Measurements from ENCODE around the gene CD58.
A peak's percentile ranks its signal among the peaks of the same experiment; 100 is the strongest.
"Not testable (repeated sequence)": the region's sequence is repeated elsewhere in the genome, so short reads cannot be mapped to it uniquely, and the experiment has no call there.

The CD58 gene, protein sequence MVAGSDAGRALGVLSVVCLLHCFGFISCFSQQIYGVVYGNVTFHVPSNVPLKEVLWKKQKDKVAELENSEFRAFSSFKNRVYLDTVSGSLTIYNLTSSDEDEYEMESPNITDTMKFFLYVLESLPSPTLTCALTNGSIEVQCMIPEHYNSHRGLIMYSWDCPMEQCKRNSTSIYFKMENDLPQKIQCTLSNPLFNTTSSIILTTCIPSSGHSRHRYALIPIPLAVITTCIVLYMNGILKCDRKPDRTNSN

DNA sequence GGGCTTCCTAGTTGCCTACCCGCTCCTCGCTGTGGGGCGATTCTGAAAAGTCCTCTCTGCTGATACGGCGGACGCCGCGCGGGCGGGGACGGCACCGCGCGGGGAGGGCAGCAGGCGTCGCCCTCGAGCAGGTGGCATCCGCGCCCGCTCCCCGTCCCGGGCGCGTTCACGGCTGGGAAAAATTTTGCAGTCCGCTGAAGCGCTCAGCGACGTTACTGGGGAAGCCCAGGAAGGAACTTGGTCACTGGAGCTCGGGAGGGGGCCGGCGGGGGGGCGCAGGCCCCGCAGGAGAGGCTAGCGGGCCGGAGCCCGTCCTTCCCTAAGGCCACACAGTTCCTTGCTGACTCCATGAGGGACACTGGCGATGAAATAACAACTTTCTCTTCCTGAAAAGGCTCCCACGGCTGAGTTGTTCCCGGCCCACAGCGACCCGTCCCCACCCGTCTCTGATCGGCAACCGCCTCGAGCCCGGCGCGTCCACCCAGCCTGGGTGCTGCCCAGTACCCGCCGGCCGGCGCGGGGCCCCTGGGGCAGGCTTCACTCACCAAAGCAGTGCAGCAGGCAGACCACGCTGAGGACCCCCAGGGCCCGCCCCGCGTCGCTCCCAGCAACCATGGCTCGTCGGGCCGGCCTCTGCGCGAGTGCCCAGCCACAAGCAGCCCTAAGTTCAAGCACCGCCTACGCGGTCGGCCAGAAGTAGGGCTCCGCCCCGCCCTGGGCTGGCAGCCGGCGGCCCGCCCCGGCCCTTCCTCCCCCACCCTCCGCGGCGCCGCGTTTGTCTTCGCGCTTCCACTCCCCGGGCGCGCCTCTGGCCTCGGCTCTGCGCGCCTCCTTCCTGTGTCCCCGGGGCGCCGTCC lies at the start of gene CD58:
TSS of gene CD58 (minus strand) at position 669 of the 857 bp plus-strand sequence. CDS start at position 615, 54 bp downstream.
- peak; percentile 70 for DNase-seq (ENCODE audit: low read depth)

- not testable (repeated sequence) for DNase-seq (ENCODE audit: low read depth)
Observed at GRCh38 chr1:116620392-116620791, 49.6 kb upstream of the CD58 start.

DNA sequence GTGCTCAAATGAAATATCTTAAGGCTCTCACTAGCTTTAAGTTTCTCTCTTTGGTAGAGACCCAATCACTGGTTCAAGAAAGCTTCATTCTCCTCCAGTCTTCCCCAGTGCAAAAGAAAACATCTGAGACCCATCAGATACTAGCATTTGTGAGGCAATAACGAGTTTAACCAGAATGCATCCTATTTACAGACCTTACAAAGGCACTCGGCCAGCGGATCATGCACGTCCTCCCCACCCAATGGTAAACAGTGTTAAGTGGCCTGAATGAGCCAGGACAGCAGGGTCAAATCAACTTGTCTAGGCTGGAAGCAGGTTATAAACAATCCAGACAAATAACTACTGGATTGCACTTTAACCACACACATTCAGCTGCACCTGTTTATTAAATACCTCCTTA lies 48.3 kb upstream of the CD58 start:
- not testable (repeated sequence) for DNase-seq (ENCODE audit: low read depth)

DNA sequence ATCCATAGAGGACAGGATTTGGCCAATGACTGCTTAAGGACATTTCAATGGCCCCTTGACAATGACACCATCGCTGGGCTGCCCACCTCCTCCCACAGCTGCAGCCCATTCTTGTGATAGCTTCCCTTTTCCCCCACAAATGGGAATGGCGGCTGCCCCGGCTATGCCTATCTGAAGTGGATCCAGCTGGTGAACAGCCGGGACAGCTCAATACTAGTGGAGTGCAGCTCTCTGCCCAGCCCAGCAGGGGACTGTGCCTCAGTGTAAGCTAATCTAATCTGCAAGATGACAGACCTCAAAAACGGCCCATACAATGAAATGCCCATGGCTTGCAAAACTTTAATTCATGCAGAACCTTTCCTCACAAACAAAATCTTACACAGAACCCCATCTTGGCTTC lies 47.0 kb upstream of the CD58 start:
- not testable (repeated sequence) for DNase-seq (ENCODE audit: low read depth)

- not testable (repeated sequence) for DNase-seq (ENCODE audit: low read depth)
Observed at GRCh38 chr1:116613825-116614224, 43.0 kb upstream of the CD58 start.

DNA sequence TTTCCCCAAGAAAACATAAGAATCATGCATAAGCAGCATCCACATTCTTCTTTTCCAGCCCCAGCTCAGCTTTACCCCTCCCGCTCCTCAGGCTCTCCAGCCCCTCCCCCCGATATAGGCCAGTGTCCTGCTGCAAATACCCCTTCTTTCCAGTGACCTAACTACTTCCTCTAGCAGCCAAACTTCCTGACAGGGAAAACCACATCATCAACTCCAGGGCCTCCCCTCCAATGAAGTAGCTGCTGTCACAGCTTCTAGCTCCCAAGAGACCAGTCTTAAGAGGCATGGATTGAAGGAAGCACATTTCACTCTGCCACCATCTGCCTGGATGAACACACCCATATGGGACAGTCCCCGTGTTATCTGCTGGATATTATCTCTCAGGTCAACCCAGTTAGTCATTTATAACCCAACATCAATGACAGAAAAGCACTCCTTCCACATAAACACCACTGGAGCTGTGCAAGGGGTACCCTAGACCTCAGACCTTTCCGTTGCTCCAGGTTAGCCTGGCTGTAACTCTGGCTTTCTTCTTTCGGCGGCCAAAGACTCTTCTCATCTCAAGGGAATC lies 39.1 kb upstream of the CD58 start:
- not testable (repeated sequence) for DNase-seq (ENCODE audit: low read depth)

DNA sequence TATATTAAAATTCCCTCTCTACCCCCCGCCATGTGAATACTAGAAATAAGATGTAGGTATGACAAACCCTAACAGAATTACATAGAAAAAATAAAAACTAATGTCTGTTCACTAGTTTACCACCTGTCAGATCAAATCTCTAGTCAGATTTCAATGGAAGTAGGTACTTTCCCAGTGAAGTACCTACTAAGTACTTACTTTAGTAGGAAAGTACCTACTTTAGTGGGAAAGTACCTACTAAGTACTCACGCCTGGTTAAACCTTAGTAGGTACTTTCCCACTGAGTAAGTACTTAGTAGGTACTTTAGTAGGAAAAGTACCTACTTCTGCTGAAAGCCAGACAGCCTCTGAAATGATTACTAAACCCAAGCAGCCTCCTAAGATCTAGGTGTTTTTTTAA lies 38.0 kb upstream of the CD58 start:
- not testable (repeated sequence) for DNase-seq (ENCODE audit: low read depth)

DNA sequence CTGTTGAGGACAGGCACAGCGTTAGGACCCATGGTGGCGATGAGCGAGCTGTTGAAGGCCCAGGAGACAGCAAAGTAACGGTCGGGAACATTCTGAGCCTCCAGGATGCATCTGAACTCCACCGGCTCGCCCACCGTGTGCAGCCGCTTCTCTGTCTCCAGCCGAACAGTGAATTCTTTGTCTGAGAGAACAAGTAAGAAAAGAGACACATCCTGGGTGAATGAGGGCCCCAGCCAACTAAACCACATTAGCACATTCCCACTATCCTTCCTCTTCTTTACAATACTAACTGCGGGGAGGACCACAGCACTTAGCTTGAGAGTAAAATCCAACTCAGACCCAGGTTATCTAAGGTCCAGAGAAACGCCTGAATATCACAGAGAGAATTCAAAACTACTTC lies 37.3 kb upstream of the CD58 start:
- DNase-seq (ENCODE audit: low read depth): not testable (repeated sequence)

DNA sequence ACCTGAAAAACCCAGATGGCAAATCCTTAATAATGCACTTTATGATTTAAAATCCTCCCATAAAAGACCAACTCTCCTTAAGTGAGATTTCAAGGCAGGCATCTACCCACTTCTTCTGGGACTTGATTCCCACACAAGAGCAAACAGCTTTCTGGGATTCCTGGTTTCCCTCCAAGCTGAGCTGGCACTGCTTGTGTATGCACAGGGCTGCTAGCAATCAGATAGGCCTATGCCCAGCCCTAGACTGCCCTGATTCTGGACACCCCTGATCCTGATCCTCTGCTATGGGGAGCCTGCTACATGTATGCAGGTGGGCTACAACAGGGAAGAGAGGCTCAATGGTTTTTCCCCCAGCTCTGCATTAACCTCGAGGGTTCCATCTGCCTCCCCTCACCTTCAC lies 36.6 kb upstream of the CD58 start:
- DNase-seq (ENCODE audit: low read depth): not testable (repeated sequence)

DNA sequence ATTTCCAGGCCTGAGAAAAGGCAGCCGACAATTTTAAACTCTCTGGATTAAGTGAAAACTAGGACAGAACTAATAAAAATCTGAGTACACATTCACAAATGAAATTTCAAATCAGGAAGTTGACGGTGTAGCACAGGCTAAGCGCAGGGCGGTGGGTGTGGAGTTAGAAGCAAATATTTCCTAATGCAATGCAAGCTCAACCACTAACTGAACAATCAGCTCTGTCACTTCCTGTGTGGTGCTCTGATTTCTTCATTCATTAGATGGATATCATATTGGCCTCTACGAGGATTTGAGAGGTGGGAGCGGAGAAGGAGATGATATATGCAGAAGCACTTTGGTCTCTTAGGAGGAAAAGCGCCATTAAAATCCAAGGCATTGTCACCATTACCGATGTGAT lies 35.2 kb upstream of the CD58 start:
- not testable (repeated sequence) for DNase-seq (ENCODE audit: low read depth)

GRCh38 chr1:116605315-116605714 lies 34.5 kb upstream of the CD58 start:
- no peak for DNase-seq (ENCODE audit: low read depth)

DNA sequence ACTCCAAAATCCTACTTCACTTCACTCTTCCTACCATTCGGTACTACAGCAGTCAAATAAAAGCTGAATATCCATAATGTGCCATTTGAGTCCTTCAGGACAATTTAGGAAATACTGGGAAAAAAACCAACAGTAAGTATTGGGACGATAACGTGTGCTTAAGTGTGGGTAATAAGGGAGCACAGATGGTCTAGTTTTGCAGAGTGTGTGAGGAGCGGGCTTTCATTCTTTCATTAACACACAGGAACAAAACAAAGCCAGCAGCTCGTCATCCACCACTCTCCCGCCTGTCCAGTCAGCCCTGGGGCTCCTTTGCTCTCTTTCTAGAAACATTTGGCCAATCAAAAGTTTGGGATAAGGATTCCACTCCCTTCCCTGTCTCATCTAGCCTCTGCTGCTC lies 33.6 kb upstream of the CD58 start:
- not testable (repeated sequence) for DNase-seq (ENCODE audit: low read depth)

DNA sequence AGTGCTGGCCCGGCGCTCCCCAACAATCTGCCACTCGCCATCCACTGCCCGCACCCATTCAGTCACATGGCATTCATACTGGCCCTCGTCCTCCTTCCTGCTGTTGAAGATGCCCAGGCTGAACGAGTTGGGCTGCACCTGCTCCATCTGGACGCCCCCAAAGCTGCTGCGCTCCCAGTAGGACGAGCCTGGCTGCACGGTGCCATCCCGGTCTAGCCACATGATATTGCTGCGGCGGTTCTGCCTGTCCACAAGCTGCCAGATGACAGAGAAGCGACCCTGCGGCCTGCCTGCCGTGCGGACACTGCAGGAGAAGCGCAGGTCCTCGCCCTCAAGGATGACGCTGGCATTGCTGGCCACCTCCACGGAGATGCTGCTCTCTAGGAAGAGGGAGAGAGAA lies 32.8 kb upstream of the CD58 start:
- not testable (repeated sequence) for DNase-seq (ENCODE audit: low read depth)

DNA sequence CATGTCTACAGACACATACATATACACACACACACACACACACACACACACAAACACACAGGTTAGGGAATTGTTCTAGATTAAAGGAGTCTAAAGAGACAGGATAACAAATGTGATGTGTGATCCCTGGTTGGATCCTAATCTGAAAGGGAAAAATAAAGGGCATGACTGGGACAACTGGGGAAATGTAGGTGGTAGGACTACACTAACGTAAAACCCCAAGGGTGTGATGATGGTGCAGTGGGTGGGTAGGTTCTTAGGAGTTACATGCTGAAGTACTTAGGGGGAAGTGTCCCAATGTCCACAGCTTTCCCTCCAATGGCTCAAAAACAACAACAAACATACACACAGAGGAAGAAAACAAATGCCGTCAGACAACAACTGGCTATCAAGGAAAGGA lies 28.5 kb upstream of the CD58 start:
- not testable (repeated sequence) for DNase-seq (ENCODE audit: low read depth)

DNA sequence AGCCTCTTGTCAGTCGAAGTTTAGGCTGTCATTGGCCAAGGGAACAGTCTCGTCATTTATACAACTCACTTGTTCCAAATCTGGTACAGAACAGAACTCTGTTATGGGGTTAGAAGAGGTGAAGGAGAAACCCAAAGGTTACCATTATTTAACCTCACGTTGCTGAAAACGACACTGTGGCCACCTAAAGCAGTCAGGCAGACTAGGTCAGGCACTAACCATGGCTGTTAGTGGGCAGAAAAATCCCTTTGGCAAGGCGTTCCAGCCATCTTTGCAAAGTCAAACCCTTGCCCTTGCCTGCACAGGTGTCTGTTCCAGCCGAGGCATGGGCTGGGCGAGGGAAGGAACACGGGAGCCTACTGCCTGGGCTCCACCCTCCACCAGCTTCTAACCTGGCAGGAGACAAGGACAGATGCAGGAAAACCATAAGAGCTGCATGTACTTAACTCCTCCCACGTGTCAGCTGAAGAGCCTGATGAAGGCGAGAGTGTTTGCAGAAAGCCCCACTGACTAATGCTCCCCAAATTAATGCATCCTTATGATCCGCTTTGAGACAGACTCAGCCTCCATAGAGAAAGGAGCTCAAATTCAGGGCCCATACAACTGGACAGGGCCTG lies 27.7 kb upstream of the CD58 start:
- not testable (repeated sequence) for DNase-seq (ENCODE audit: low read depth)

- not testable (repeated sequence) for DNase-seq (ENCODE audit: low read depth)
Observed at GRCh38 chr1:116597388-116597787, 26.6 kb upstream of the CD58 start.

- not testable (repeated sequence) for DNase-seq (ENCODE audit: low read depth)
Observed at GRCh38 chr1:116596742-116597307, 26.0 kb upstream of the CD58 start.

GRCh38 chr1:116595946-116596741 lies 25.3 kb upstream of the CD58 start:
- DNase-seq (ENCODE audit: low read depth): not testable (repeated sequence)

GRCh38 chr1:116595065-116595840 lies 24.4 kb upstream of the CD58 start:
- not testable (repeated sequence) for DNase-seq (ENCODE audit: low read depth)

DNA sequence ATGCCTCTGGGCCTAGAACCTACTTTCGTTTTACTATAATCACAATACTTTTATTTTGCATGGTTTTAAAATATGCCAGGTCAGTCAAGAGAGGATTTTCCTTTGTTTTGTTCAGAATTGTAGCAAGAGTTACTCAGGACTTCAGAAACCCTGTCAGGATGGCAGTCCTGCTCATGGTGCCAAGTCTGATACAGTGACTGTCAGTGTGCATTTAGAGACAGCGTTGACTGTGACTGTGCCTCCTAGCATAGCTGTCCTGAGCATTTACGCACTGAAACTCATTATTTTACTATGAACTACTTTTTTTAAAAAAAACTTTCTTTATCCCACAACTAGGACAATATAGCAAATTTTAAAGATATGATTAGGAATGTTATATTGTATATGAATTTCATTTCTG lies 23.2 kb upstream of the CD58 start:
- not testable (repeated sequence) for DNase-seq (ENCODE audit: low read depth)
